HCT116 (cell line): ENCODE results near the gene KNDC1. TPM values are rescaled to one million over a fixed set of nuclear protein-coding genes. Genes with fewer than 3 reads are reported as not detected.

Experiments used
- ATAC-seq: fragments of 200-7000 bp; cut with Tn5 transposase; 2 replicates; pipeline ENCODE4 v1.9.1; 2020; ENCODE audit warnings: mild to moderate bottlenecking, moderate library complexity
- BruUV-seq: library from RNA; stranded (reverse); fragments of 400-500 nt; replicated peaks from 2 replicates; lab custom pipeline; 2021; lab: Mats Ljungman, UMichigan
- CTCF ChIA-PET: fragments of 300-600 bp; sonication (Branson Sonifier 250); formaldehyde crosslinking; loops from one replicate; lab custom pipeline; 2021; ENCODE audit warnings: antibody characterized with exemption; lab: Charles Lee
- POLR2A ChIA-PET: fragments of 300-600, 350-600 bp; sonication (Branson Sonifier 250); formaldehyde crosslinking; loops from one replicate; lab custom pipeline; 2021; ENCODE audit warnings: antibody characterized with exemption; lab: Charles Lee
- RAD21 ChIA-PET, 2 experiments: fragments of 300-600 bp; sonication (Branson Sonifier 250); formaldehyde crosslinking; loops; one replicate each; lab custom pipeline; 2023; ENCODE audit warnings: low total read pairs in 2 of 2; ENCODE audit not compliant: uncharacterized antibody in 2 of 2, unreplicated experiment in 2 of 2, low non-redundant PET in 1 of 2; lab: Charles Lee
- DNase-seq: peaks from one replicate; pipeline ENCODE4 v3.0.0-alpha.2; 2010; ENCODE audit warnings: low read depth, low spot score
- H2AFZ ChIP-seq: fragments of 200-600 bp; shearing (Covaris generic), sonication (generic); 2 replicates; pipeline ENCODE4 v1.6.1; 2017; ENCODE audit warnings: low read depth, mixed run types, mixed read lengths, antibody characterized with exemption, low read length; ENCODE audit not compliant: poor library complexity, severe bottlenecking
- H3K27ac ChIP-seq: 2 replicates; pipeline ENCODE4 v1.5.1; 2012; ENCODE audit warnings: low read depth, low read length
- H3K27me3 ChIP-seq: fragments of 200-600 bp; sonication (generic); 2 replicates; pipeline ENCODE4 v1.6.1; 2016; ENCODE audit warnings: mixed run types, low read length, mixed read lengths; ENCODE audit not compliant: insufficient read depth
- H3K36me3 ChIP-seq, 2 experiments: fragments of 200-500 bp in 1 of 2; fragments of 200-600 bp in 1 of 2; sonication (Bioruptor generic) in 1 of 2; sonication (generic) in 1 of 2; 2 replicates each; pipeline versions ENCODE4 v1.5.1 to v1.6.1; 2014 to 2016; ENCODE audit warnings: low read length in 2 of 2, inconsistent platforms in 1 of 2, mixed read lengths in 1 of 2, mixed run types in 1 of 2; ENCODE audit not compliant: insufficient read depth in 2 of 2, control insufficient read depth in 1 of 2
- H3K4me1 ChIP-seq, 2 experiments: fragments of 200-600 bp in 1 of 2; sonication (generic) in 1 of 2; 2 replicates each; pipeline versions ENCODE4 v1.5.1 to v1.6.1; 2012 to 2017; ENCODE audit warnings: low read length in 2 of 2, inconsistent platforms in 1 of 2, mild to moderate bottlenecking in 1 of 2, mixed read lengths in 1 of 2, mixed run types in 1 of 2, moderate library complexity in 1 of 2; ENCODE audit not compliant: insufficient read depth in 2 of 2, control insufficient read depth in 1 of 2
- H3K4me2 ChIP-seq: fragments of 200-600 bp; sonication (generic); 2 replicates; pipeline ENCODE4 v1.6.1; 2017; ENCODE audit warnings: mixed run types, low read length, mixed read lengths
- H3K4me3 ChIP-seq, 2 experiments: fragments of 200-600 bp in 1 of 2; sonication (generic) in 1 of 2; replicated peaks in 1 of 2; 2 replicates each; pipeline ENCODE4 v1.5.1; 2011 to 2016; ENCODE audit warnings: low read length in 2 of 2, control low read depth in 1 of 2, low read depth in 1 of 2, mild to moderate bottlenecking in 1 of 2, mixed read lengths in 1 of 2, mixed run types in 1 of 2
- H3K79me2 ChIP-seq: fragments of 200-600 bp; sonication (generic); 2 replicates; pipeline ENCODE4 v1.6.1; 2017; ENCODE audit warnings: mild to moderate bottlenecking, mixed run types, low read length, moderate library complexity, mixed read lengths; ENCODE audit not compliant: insufficient read depth
- H3K9ac ChIP-seq: fragments of 200-600 bp; sonication (generic); 2 replicates; pipeline ENCODE4 v1.6.1; 2016; ENCODE audit warnings: low read length, mixed read lengths
- H3K9me2 ChIP-seq: fragments of 200-600 bp; sonication (generic), shearing (Covaris generic); 2 replicates; pipeline ENCODE4 v1.6.1; 2017; ENCODE audit warnings: mixed run types, mild to moderate bottlenecking, moderate library complexity; ENCODE audit not compliant: insufficient read depth
- H3K9me3 ChIP-seq, 2 experiments: fragments of 200-500 bp in 1 of 2; fragments of 200-600 bp in 1 of 2; sonication (Bioruptor generic) in 1 of 2; sonication (generic) in 1 of 2; 2 replicates each; pipeline ENCODE4 v1.6.1; 2014 to 2017; ENCODE audit warnings: low read length in 2 of 2, mixed read lengths in 2 of 2, inconsistent platforms in 1 of 2, low read depth in 1 of 2, mild to moderate bottlenecking in 1 of 2, mixed run types in 1 of 2, moderate library complexity in 1 of 2; ENCODE audit not compliant: control insufficient read depth in 1 of 2, insufficient read depth in 1 of 2
- H4K20me1 ChIP-seq: fragments of 200-600 bp; sonication (generic), shearing (Covaris generic); 2 replicates; pipeline ENCODE4 v1.6.1; 2017; ENCODE audit warnings: mixed run types, mild to moderate bottlenecking, moderate library complexity; ENCODE audit not compliant: insufficient read depth
- CBX3 ChIP-seq: IDR thresholded peaks from 2 replicates; pipeline ENCODE4 v1.6.1; 2012; ENCODE audit warnings: low read depth
- EGR1 ChIP-seq: IDR thresholded peaks from 2 replicates; pipeline ENCODE4 v1.6.1; 2012; ENCODE audit warnings: low read depth
- ELF1 ChIP-seq: IDR thresholded peaks from 2 replicates; pipeline ENCODE4 v1.6.1; 2012; ENCODE audit warnings: low read depth, borderline replicate concordance
- EZH2 ChIP-seq: fragments of 200-600 bp; sonication (generic); IDR thresholded peaks from 2 replicates; pipeline ENCODE4 v1.6.1; 2017; ENCODE audit warnings: antibody characterized with exemption, mixed run types
- EZH2phosphoT487 ChIP-seq: fragments of 200-600 bp; IDR thresholded peaks from 2 replicates; pipeline ENCODE4 v1.6.1; 2018; ENCODE audit warnings: antibody characterized with exemption, borderline replicate concordance
- FOSL1 ChIP-seq: IDR thresholded peaks from 2 replicates; pipeline ENCODE4 v1.6.1; 2012; ENCODE audit warnings: low read depth
- MAX ChIP-seq: IDR thresholded peaks from 2 replicates; pipeline ENCODE4 v1.6.1; 2012
- POLR2A ChIP-seq: IDR thresholded peaks from 2 replicates; pipeline ENCODE4 v1.7.0; 2011; ENCODE audit warnings: borderline replicate concordance; ENCODE audit not compliant: insufficient read depth, insufficient read length; ENCODE audit errors: extremely low read depth
- REST ChIP-seq: IDR thresholded peaks from 2 replicates; pipeline ENCODE4 v1.6.1; 2012; ENCODE audit warnings: low read depth
- SIN3A ChIP-seq: IDR thresholded peaks from 2 replicates; pipeline ENCODE4 v1.6.1; 2012; ENCODE audit warnings: low read depth
- SP1 ChIP-seq: IDR thresholded peaks from 2 replicates; pipeline ENCODE4 v1.6.1; 2012; ENCODE audit warnings: low read depth
- TCF7L2 ChIP-seq: IDR thresholded peaks from 2 replicates; pipeline ENCODE4 v1.7.0; 2011; ENCODE audit warnings: borderline replicate concordance, inconsistent platforms; ENCODE audit not compliant: insufficient read depth, insufficient read length; ENCODE audit errors: extremely low read depth
- intact Hi-C: fragments of 100-400 bp; cut with micrococcal nuclease; formaldehyde crosslinking; loops from 2 replicates; pipeline ENCODE4 v1.10.0; 2022
- total RNA-seq: library from RNA; stranded (reverse); gene quantifications from one replicate; pipeline ENCODE4 v1.2.1, GENCODE V29; 2021; ENCODE audit not compliant: unreplicated experiment

KNDC1 gene
- total RNA-seq, 1 experiment from 2014 or later: 3.6 TPM

DNA sequence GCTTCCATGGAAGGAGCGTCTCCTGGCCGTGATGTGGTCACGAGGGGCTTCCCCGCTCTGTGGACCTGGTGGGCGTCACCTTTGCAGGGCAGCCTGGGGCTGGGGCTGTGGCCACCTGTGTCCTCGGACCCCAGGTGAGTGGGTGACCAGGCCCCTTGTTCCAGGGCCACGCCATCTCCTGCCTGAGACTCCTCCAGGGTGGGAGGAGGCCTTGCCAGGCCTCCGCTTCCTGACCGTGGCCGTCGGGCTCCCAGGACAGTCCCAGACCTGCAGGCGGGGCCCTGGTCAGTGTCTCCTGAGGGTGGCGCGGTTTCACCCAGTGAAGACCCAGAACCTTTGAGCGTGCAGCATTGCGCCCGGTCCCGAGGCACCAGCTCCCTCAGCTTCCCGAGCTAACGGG is 49.6 kb downstream of the KNDC1 start:
- RAD21 ChIA-PET: no interaction called here
- TF ChIP-seq EGR1: no peak
- TF ChIP-seq EZH2phosphoT487: no peak
- TF ChIP-seq ELF1: no peak
- no peak for TF ChIP-seq FOSL1
- no peak for TF ChIP-seq CBX3
- no peak for TF ChIP-seq TCF7L2
- TF ChIP-seq SP1: no peak
- TF ChIP-seq SIN3A: no peak
- no peak for TF ChIP-seq REST
- no peak for TF ChIP-seq MAX
- TF ChIP-seq EZH2: no peak
- no peak for TF ChIP-seq POLR2A
- TF ChIP-seq, all 23 proteins: peak for 0
- no peak overlapping the region for H3K9ac ChIP-seq
- no peak overlapping the region for H3K4me2 ChIP-seq
- no peaks in the 10 kb centered on the region for H3K79me2 ChIP-seq
- BruUV-seq: no TSS peak
- H3K9me2 ChIP-seq: no peaks in the 10 kb centered on the region
- POLR2A ChIA-PET: no interaction called here
- H3K9me3 ChIP-seq: no peaks in the 10 kb centered on the region
- CTCF ChIA-PET: no interaction called here
- intact Hi-C loops: no loop called here
- no peak overlapping the region for H2AFZ ChIP-seq
- ATAC-seq (no peak), DNase-seq (no peak)
- H3K27me3 ChIP-seq: no peaks in the 10 kb centered on the region
- H3K4me3 ChIP-seq: no peak overlapping the region
- H4K20me1 ChIP-seq: no peaks in the 10 kb centered on the region
- H3K36me3 ChIP-seq: no peaks in the 10 kb centered on the region
- H3K4me1 ChIP-seq: no peaks in the 10 kb centered on the region
- H3K27ac ChIP-seq: no peak overlapping the region
